GM10266 (cell line): Measurements from ENCODE around the gene NRF1.

Experiments
- DNase-seq: peaks from one replicate; pipeline ENCODE4 v3.0.0; 2012; ENCODE audit errors: extremely low spot score
- TF ChIP-seq, protein P1 (sequence below): IDR thresholded peaks from 2 replicates; pipeline ENCODE4 v1.5.1; 2012; ENCODE audit warnings: mild to moderate bottlenecking, low read depth; ENCODE audit not compliant: control insufficient read depth, insufficient read depth; ENCODE audit errors: missing control alignments

NRF1 gene

DNA sequence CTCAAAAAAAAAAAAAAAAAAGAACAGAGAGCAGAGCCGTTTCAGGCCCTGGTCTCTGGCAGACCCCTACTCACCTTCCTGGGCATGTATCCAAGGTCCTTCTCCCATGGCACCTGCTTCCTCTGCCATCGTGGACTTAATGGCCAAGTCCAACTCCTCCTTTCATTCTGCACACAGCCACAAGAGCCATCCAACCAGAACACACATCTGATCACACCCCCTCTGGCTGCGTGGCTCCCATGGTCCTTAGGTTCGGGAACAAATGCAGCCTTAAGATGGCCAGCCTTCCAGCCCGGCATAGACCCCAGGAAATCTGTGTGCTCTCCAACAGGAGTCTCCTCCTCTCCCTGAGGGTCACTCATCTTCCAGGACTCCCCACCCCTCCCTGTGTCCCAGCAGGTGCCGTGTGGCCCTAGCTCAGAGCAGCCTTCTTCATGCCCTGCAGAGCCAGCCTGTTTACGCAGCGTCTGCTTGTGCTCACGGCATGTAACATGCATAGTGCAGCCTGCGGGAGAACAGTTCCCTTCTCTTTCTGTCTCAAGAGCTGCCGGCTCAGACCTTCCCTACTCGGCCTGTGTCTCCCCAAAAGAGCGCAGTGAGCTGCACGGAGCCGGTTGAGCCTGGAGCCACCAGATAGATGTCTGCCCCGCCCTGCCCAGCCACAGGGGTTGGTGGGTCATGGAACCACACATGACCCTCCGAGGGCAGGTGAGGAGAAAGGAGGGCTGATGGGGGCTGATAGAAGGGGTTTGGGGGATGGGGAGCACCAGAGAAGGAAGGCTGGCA, 157.3 kb downstream of the NRF1 start:
- TF ChIP-seq, protein P1, sequence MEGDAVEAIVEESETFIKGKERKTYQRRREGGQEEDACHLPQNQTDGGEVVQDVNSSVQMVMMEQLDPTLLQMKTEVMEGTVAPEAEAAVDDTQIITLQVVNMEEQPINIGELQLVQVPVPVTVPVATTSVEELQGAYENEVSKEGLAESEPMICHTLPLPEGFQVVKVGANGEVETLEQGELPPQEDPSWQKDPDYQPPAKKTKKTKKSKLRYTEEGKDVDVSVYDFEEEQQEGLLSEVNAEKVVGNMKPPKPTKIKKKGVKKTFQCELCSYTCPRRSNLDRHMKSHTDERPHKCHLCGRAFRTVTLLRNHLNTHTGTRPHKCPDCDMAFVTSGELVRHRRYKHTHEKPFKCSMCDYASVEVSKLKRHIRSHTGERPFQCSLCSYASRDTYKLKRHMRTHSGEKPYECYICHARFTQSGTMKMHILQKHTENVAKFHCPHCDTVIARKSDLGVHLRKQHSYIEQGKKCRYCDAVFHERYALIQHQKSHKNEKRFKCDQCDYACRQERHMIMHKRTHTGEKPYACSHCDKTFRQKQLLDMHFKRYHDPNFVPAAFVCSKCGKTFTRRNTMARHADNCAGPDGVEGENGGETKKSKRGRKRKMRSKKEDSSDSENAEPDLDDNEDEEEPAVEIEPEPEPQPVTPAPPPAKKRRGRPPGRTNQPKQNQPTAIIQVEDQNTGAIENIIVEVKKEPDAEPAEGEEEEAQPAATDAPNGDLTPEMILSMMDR, result no peak
- no peak for DNase-seq

DNA sequence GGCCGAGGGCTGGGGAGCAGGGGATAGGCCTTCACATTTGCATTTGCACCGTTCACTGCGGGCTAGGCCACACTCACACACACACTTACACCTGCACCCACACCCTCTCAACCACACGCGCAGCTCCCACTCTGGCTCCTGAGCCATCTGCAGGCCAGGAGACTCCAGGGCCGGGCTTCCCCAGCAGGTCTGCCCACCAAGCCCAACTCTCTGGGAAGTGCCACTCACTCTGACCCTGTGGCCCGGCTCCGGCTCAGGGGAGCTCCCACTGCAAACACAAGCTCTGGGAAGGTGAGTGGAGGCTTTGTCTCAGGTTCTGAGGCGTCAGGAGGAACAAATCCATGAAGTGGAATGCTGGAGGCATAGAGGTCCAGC, 157.9 kb downstream of the NRF1 start:
- no peak for DNase-seq
- TF ChIP-seq, protein P1, result no peak

DNA sequence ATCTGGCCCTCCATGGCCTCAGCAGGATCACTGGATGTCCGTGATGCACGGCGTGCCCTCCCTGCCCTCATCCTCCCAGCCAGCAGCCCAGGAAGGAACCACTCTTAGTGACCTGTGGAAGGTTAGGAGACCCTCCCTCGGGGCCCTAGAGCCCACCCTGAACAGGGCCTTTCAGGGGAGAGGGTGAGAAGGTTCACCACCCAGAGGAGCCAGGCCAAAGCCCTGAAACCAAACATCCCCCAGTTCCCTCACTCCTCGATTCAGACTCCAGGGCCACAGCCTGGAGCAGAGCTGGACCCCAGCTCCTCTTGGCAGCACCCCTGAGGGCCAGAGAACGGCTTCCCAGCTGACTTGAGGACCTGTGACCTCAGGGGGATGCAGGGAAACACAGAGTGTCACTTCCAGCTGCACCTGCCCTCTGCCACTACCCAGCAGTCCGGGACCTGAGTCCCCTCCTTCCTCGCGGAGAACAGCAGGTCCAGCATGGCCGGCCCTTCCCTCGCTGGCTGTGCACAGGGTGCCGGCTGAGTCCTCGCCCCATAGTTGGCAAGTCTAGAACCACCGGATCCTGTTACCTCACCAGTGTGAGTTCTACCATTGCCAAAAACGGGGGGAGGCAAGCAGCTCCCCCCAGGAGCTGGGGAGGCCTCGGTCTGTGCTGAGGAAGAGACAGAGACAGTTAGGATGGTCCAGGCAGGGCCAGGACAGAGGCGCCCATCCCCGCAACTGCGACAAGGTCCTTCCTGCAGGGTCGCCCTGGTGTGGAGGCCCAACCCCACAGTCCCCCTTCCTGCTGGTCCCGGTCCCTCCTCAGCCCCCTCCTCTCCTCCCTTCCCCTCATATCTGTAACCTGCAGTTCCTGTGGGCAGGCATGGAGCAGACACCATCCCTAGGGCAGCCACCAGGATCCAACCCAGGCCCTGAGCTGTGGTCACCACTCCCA, 158.6 kb downstream of the NRF1 start:
- TF ChIP-seq, protein P1, result no peak
- no peak for DNase-seq

DNA sequence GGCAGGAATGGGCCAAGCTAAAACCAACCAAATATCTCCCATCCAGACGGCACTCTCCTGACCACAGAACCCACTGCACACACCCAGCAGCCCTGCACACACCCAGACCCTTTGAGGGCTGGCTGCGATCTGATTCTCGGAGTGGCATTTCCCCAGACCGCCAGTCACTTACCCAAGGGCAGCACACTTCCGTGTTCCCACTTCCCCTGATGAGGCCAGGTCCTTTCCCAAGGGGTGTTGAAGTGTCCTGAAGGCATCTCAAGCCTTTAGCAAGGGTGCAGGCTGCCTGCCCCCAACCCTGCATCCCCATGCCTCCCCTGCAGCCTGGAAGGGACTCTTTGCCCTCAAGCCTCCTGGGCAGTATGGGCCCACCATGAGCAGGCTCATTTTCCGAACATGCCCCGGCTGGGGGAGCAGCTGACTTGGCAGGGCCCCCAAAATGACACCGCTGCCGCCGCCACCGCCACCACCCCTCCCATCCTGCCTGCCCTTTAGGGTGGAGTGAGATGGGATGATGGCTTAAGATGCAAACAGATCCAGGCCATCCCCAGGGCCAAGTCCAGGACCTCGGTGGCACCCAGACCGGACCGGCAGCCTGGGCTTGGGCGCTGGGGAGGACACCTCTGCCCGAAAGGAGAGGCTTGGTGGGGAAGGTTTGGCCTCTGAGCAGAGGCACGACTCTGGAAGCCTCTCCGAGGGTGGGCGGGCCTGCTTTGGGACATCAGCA, 159.8 kb downstream of the NRF1 start:
- DNase-seq, result no peak
- TF ChIP-seq, protein P1, result no peak

DNA sequence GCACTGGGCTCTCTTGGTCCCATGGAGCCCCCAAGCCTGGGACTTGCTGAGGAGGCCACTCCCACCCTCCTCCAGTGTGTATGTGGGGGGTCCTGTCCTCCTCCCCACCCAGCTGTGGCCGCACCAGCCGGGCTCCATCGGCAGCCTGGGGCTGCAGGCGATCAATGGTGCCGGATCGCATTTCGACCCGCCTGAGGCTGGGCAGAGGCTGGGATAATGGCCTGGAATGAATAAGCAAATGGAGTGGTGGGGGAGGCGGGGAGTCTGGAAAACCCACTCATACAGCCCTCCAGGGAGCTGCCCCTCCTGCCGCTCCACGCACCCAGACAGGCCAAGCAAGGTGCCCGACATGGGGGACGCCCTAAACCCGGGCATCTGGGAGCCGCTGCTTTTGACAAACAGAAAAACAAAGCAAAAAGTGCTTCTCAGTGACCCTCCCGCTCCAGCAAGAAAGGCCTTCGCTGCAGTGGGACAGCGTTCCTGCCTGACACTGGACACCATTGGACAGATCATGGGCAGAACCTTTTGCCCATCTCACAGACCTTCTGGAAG, 160.5 kb downstream of the NRF1 start:
- TF ChIP-seq, protein P1, result no peak
- no peak for DNase-seq

DNA sequence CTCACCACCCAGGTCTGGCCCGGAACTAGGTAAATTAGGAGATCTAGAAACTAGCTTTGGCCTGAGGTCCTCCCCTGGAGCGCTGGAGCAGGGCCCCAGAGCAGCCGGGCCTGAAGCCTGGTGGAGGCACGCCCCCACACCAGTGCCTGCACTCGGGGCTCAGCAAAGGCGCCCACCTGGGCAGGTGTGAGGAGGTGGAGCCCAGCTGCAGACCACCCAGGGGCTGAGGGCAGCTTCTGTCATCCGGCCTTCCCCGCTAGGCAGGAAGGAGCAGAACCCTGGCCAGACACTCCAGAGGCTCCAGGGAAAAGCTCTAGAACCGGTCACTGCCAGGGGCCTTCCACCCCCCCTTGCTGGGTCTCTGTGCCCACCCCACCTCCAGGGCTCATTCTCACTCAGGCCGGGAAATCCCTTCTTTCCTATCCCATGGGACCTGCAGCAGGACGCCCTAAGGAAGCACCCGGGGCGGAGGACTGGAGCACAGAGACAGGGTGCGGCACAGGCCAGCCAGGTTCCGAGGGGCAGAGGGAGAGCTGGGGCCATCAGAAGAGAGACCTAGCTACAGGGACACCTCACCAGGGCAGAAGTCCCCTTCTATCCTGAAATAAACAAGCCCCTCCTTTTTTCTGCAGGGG, 161.2 kb downstream of the NRF1 start:
- no peak for DNase-seq
- TF ChIP-seq, protein P1, result no peak
